GM23338 (cell line): ENCODE measurements around the gene SRGAP1. TPM values are rescaled to one million over a fixed set of nuclear protein-coding genes. Genes with fewer than 3 reads are reported as not detected.

ENCODE experiments used
- ATAC-seq: fragments of 200-7000 bp; cut with Tn5 transposase; 3 replicates; pipeline ENCODE4 v1.9.1; 2020
- DNase-seq: peaks from one replicate; pipeline ENCODE4 v3.0.0-alpha.2; 2015; ENCODE audit warnings: low spot score
- H2AFZ ChIP-seq: fragments of 200-600 bp; sonication (generic); 2 replicates; pipeline ENCODE4 v1.8.0; 2016; ENCODE audit warnings: antibody characterized with exemption, mild to moderate bottlenecking, moderate library complexity
- H3F3A ChIP-seq: fragments of 200-600 bp; sonication (generic); replicated peaks from 2 replicates; pipeline ENCODE4 v1.8.0; 2017; ENCODE audit warnings: antibody characterized with exemption, mixed run types, low read depth
- H3K27ac ChIP-seq: fragments of 200-600 bp; sonication (generic); 2 replicates; pipeline ENCODE4 v1.6.1; 2016; ENCODE audit warnings: low read depth
- H3K27me3 ChIP-seq: fragments of 200-600 bp; sonication (generic); 2 replicates; pipeline ENCODE4 v1.8.0; 2016; ENCODE audit warnings: mild to moderate bottlenecking, mixed run types, moderate library complexity; ENCODE audit not compliant: insufficient read depth
- H3K36me3 ChIP-seq: fragments of 200-600 bp; sonication (generic); 2 replicates; pipeline ENCODE4 v1.8.0; 2016; ENCODE audit warnings: mild to moderate bottlenecking; ENCODE audit not compliant: insufficient read depth
- H3K4me1 ChIP-seq: fragments of 200-600 bp; sonication (generic); 2 replicates; pipeline ENCODE4 v1.8.0; 2016; ENCODE audit warnings: mild to moderate bottlenecking, moderate library complexity; ENCODE audit not compliant: insufficient read depth
- H3K4me2 ChIP-seq: fragments of 200-600 bp; sonication (generic); 2 replicates; pipeline ENCODE4 v1.7.1; 2017; ENCODE audit warnings: mixed run types
- H3K4me3 ChIP-seq: fragments of 200-600 bp; sonication (generic); 2 replicates; pipeline ENCODE4 v1.6.1; 2016; ENCODE audit warnings: mixed run types
- H3K79me2 ChIP-seq: fragments of 200-600 bp; sonication (generic); replicated peaks from 2 replicates; pipeline ENCODE4 v1.8.0; 2017; ENCODE audit warnings: mild to moderate bottlenecking; ENCODE audit not compliant: insufficient read depth
- H3K9me2 ChIP-seq: fragments of 200-600 bp; sonication (generic); 2 replicates; pipeline ENCODE4 v1.8.0; 2017; ENCODE audit not compliant: insufficient read depth
- H4K20me1 ChIP-seq: fragments of 200-600 bp; sonication (generic); replicated peaks from 2 replicates; pipeline ENCODE4 v1.8.0; 2017; ENCODE audit warnings: mild to moderate bottlenecking; ENCODE audit not compliant: insufficient read depth
- H3K27ac Mint-ChIP-seq: 2 replicates; pipeline ENCODE4 v1.8.0; 2020; ENCODE audit warnings: inconsistent platforms, mild to moderate bottlenecking, moderate library complexity, mixed read lengths
- H3K27me3 Mint-ChIP-seq: 3 replicates; pipeline ENCODE4 v1.8.0; 2022; ENCODE audit warnings: low read depth, mild to moderate bottlenecking, moderate library complexity, mixed read lengths, inconsistent platforms; ENCODE audit not compliant: insufficient read depth, poor library complexity
- H3K36me3 Mint-ChIP-seq: 3 replicates; pipeline ENCODE4 v1.8.0; 2021; ENCODE audit warnings: low read depth, mild to moderate bottlenecking, inconsistent platforms, moderate library complexity, mixed read lengths
- H3K4me1 Mint-ChIP-seq: 3 replicates; pipeline ENCODE4 v1.8.0; 2020; ENCODE audit warnings: mild to moderate bottlenecking, inconsistent platforms, mixed read lengths
- H3K4me3 Mint-ChIP-seq: 3 replicates; pipeline ENCODE4 v1.8.0; 2021; ENCODE audit warnings: moderate library complexity, mild to moderate bottlenecking, inconsistent platforms, mixed read lengths
- H3K9me3 Mint-ChIP-seq: 3 replicates; pipeline ENCODE4 v1.8.0; 2020; ENCODE audit warnings: moderate library complexity, mild to moderate bottlenecking, inconsistent platforms, mixed read lengths
- CREB1 ChIP-seq: fragments of 250-450 bp; sonication (Bioruptor Pico); IDR thresholded peaks from 2 replicates; pipeline ENCODE4 v1.5.0; 2020; ENCODE audit warnings: low read depth, mild to moderate bottlenecking, moderate library complexity
- CTCF ChIP-seq, 2 experiments: fragments of 200-600 bp in 1 of 2; sonication (generic) in 1 of 2; conservative IDR thresholded peaks; 2 replicates each; pipeline versions ENCODE4 v1.5.1 to v1.6.1; 2016 to 2017; ENCODE audit warnings: antibody characterized with exemption in 2 of 2, low read depth in 2 of 2, mild to moderate bottlenecking in 2 of 2, moderate library complexity in 1 of 2
- ETS1 ChIP-seq: IDR thresholded peaks from 2 replicates; pipeline ENCODE4 v1.6.1; 2016; ENCODE audit warnings: antibody characterized with exemption
- EZH2 ChIP-seq: fragments of 200-600 bp; sonication (generic); IDR thresholded peaks from one replicate; pipeline ENCODE4 v1.8.0; 2017; ENCODE audit warnings: antibody characterized with exemption, mild to moderate bottlenecking, low read depth; ENCODE audit not compliant: unreplicated experiment
- EZH2phosphoT487 ChIP-seq: fragments of 200-600 bp; sonication (generic); IDR thresholded peaks from one replicate; pipeline ENCODE4 v1.8.1; 2018; ENCODE audit warnings: antibody characterized with exemption; ENCODE audit not compliant: unreplicated experiment
- JUNB ChIP-seq: IDR thresholded peaks from one replicate; pipeline ENCODE4 v1.6.1; 2016; ENCODE audit warnings: antibody characterized with exemption; ENCODE audit not compliant: unreplicated experiment
- NANOG ChIP-seq: IDR thresholded peaks from 2 replicates; pipeline ENCODE4 v1.6.1; 2016; ENCODE audit warnings: antibody characterized with exemption, borderline replicate concordance
- POLR2AphosphoS5 ChIP-seq: IDR thresholded peaks from 2 replicates; pipeline ENCODE4 v1.6.1; 2016; ENCODE audit warnings: antibody characterized with exemption, low read depth
- STAT1 ChIP-seq: IDR thresholded peaks from one replicate; pipeline ENCODE4 v1.6.1; 2016; ENCODE audit warnings: antibody characterized with exemption; ENCODE audit not compliant: unreplicated experiment
- ZNF114 ChIP-seq: fragments of 250-450 bp; sonication (Bioruptor Pico); IDR thresholded peaks from 2 replicates; pipeline ENCODE4 v1.5.0; 2020; ENCODE audit warnings: mild to moderate bottlenecking, moderate library complexity
- ZNF331 ChIP-seq: fragments of 250-450 bp; sonication (Bioruptor Pico); IDR thresholded peaks from 2 replicates; pipeline ENCODE4 v1.5.0; 2020; ENCODE audit warnings: low read depth, mild to moderate bottlenecking, moderate library complexity
- polyA plus RNA-seq: library from polyadenylated mRNA; unstranded; fragments of >200 nt; fragmentation: Nextera tagmentation; extraction: Ambion mirVana; gene quantifications from 2 replicates; pipeline ENCODE4 v1.2.1, GENCODE V29; 2016
- total RNA-seq: library from RNA; depleted of rRNA; stranded (reverse); fragments of >200 nt; shearing (Covaris generic); gene quantifications from 2 replicates; pipeline ENCODE4 v1.2.3, GENCODE V29; 2014
- TF ChIP-seq, protein P1 (sequence below): IDR thresholded peaks from one replicate; pipeline ENCODE4 v1.6.1; 2018; ENCODE audit warnings: antibody characterized with exemption; ENCODE audit not compliant: unreplicated experiment
- TF ChIP-seq, protein P2 (sequence below): fragments of 250-450 bp; sonication (Bioruptor Pico); IDR thresholded peaks from 2 replicates; pipeline ENCODE4 v1.5.0; 2020; ENCODE audit warnings: mild to moderate bottlenecking, moderate library complexity

The SRGAP1 gene
- total and polyA plus RNA-seq, 2 experiments from 2014 or later: 6.1 to 8.1 TPM

- H3K27me3 Mint-ChIP-seq: no peaks in the 10 kb centered on the region
- Histone ChIP-seq H3K79me2 (no peaks in the 10 kb centered on the region), H3K9me2 (no peaks in the 10 kb centered on the region), H3K27me3 (no peaks in the 10 kb centered on the region), H3K4me1 (peaks cover 11% of the 10 kb centered on the region; the same call in 1 of the 2 replicates), H3K27ac (no peak overlapping the region), H4K20me1 (no peaks in the 10 kb centered on the region), H3K4me2 (no peak overlapping the region), H2AFZ (no peak overlapping the region), H3K36me3 (no peaks in the 10 kb centered on the region), H3K4me3 (no peak overlapping the region), H3F3A (no peaks in the 10 kb centered on the region)
- H3K9me3 Mint-ChIP-seq: no peaks in the 10 kb centered on the region
- peaks cover 14% of the 10 kb centered on the region for H3K4me1 Mint-ChIP-seq
- DNase-seq (peak; percentile 24), ATAC-seq (peak; percentile 82)
- no peak for TF ChIP-seq ZNF331 (CRISPR knock-in tag)
- TF ChIP-seq EZH2phosphoT487: no peak
- TF ChIP-seq, protein P1, sequence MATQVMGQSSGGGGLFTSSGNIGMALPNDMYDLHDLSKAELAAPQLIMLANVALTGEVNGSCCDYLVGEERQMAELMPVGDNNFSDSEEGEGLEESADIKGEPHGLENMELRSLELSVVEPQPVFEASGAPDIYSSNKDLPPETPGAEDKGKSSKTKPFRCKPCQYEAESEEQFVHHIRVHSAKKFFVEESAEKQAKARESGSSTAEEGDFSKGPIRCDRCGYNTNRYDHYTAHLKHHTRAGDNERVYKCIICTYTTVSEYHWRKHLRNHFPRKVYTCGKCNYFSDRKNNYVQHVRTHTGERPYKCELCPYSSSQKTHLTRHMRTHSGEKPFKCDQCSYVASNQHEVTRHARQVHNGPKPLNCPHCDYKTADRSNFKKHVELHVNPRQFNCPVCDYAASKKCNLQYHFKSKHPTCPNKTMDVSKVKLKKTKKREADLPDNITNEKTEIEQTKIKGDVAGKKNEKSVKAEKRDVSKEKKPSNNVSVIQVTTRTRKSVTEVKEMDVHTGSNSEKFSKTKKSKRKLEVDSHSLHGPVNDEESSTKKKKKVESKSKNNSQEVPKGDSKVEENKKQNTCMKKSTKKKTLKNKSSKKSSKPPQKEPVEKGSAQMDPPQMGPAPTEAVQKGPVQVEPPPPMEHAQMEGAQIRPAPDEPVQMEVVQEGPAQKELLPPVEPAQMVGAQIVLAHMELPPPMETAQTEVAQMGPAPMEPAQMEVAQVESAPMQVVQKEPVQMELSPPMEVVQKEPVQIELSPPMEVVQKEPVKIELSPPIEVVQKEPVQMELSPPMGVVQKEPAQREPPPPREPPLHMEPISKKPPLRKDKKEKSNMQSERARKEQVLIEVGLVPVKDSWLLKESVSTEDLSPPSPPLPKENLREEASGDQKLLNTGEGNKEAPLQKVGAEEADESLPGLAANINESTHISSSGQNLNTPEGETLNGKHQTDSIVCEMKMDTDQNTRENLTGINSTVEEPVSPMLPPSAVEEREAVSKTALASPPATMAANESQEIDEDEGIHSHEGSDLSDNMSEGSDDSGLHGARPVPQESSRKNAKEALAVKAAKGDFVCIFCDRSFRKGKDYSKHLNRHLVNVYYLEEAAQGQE: no peak
- TF ChIP-seq ZNF114: no peak
- TF ChIP-seq STAT1: no peak
- TF ChIP-seq EZH2: no peak
- no peak for TF ChIP-seq NANOG
- TF ChIP-seq ETS1: no peak
- no peak for TF ChIP-seq CREB1 (CRISPR knock-in tag)
- TF ChIP-seq CTCF (conservative IDR thresholded peaks at IDR 0.05; ENCODE audit: low read depth in 2 of 2): no peak
- TF ChIP-seq POLR2AphosphoS5: no peak
- TF ChIP-seq JUNB: no peak
- TF ChIP-seq, protein P2, sequence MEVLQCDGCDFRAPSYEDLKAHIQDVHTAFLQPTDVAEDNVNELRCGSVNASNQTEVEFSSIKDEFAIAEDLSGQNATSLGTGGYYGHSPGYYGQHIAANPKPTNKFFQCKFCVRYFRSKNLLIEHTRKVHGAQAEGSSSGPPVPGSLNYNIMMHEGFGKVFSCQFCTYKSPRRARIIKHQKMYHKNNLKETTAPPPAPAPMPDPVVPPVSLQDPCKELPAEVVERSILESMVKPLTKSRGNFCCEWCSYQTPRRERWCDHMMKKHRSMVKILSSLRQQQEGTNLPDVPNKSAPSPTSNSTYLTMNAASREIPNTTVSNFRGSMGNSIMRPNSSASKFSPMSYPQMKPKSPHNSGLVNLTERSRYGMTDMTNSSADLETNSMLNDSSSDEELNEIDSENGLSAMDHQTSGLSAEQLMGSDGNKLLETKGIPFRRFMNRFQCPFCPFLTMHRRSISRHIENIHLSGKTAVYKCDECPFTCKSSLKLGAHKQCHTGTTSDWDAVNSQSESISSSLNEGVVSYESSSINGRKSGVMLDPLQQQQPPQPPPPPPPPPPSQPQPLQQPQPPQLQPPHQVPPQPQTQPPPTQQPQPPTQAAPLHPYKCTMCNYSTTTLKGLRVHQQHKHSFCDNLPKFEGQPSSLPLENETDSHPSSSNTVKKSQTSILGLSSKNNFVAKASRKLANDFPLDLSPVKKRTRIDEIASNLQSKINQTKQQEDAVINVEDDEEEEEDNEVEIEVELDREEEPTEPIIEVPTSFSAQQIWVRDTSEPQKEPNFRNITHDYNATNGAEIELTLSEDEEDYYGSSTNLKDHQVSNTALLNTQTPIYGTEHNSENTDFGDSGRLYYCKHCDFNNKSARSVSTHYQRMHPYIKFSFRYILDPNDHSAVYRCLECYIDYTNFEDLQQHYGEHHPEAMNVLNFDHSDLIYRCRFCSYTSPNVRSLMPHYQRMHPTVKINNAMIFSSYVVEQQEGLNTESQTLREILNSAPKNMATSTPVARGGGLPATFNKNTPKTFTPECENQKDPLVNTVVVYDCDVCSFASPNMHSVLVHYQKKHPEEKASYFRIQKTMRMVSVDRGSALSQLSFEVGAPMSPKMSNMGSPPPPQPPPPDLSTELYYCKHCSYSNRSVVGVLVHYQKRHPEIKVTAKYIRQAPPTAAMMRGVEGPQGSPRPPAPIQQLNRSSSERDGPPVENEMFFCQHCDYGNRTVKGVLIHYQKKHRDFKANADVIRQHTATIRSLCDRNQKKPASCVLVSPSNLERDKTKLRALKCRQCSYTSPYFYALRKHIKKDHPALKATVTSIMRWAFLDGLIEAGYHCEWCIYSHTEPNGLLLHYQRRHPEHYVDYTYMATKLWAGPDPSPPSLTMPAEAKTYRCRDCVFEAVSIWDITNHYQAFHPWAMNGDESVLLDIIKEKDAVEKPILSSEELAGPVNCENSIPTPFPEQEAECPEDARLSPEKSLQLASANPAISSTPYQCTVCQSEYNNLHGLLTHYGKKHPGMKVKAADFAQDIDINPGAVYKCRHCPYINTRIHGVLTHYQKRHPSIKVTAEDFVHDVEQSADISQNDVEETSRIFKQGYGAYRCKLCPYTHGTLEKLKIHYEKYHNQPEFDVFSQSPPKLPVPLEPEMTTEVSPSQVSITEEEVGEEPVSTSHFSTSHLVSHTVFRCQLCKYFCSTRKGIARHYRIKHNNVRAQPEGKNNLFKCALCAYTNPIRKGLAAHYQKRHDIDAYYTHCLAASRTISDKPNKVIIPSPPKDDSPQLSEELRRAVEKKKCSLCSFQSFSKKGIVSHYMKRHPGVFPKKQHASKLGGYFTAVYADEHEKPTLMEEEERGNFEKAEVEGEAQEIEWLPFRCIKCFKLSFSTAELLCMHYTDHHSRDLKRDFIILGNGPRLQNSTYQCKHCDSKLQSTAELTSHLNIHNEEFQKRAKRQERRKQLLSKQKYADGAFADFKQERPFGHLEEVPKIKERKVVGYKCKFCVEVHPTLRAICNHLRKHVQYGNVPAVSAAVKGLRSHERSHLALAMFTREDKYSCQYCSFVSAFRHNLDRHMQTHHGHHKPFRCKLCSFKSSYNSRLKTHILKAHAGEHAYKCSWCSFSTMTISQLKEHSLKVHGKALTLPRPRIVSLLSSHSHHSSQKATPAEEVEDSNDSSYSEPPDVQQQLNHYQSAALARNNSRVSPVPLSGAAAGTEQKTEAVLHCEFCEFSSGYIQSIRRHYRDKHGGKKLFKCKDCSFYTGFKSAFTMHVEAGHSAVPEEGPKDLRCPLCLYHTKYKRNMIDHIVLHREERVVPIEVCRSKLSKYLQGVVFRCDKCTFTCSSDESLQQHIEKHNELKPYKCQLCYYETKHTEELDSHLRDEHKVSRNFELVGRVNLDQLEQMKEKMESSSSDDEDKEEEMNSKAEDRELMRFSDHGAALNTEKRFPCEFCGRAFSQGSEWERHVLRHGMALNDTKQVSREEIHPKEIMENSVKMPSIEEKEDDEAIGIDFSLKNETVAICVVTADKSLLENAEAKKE (CRISPR knock-in tag): no peak
- H3K27ac Mint-ChIP-seq: no peak overlapping the region; the same call in 1 of the 2 replicates
- no peak overlapping the region for H3K4me3 Mint-ChIP-seq
- H3K36me3 Mint-ChIP-seq: peaks cover 6% of the 10 kb centered on the region
Observed at GRCh38 chr12:64058541-64059265, 214.2 kb downstream of the SRGAP1 start.
